ENCODE measurements around the gene HSPA1L. TPM values are rescaled to one million over a fixed set of nuclear protein-coding genes. Genes with fewer than 3 reads are reported as not detected.

Gene HSPA1L
- total and polyA plus RNA-seq, 2 donors (not counting 3 experiments of a cell fraction or from before 2014, with no cell fraction given): 0.32 to 0.77 TPM

- CTCF ChIA-PET: interaction anchor here (0.9 to 2.3 kb wide), 2 partner anchors 10 to 11 kb away, joined by 3 to 14 read pairs; no protein-coding TSS in a partner anchor
Measured at GRCh38 chr6:31780507-31781243, 34.4 kb downstream of the HSPA1L start.

GRCh38 chr6:31779908-31780307 is 35.2 kb downstream of the HSPA1L start:
- DNase-seq (ENCODE audit: low read depth, low spot score) (no peak), FAIRE-seq (no peak)
- Histone ChIP-seq H3K4me1 (ENCODE audit: control insufficient read depth, extremely low read depth, insufficient read depth, low read length) (peaks cover 4% of the 10 kb centered on the region), H3K27me3 (ENCODE audit: control insufficient read depth in 2 of 2, insufficient read depth in 2 of 2, low read length in 2 of 2) (no peaks in the 10 kb centered on the region), H3K27ac (ENCODE audit: insufficient read depth, low read depth, low read length) (no peak overlapping the region), H3K9ac (replicated peaks; ENCODE audit: extremely low read depth, insufficient read depth, low read length) (no peak overlapping the region), H2AFZ (ENCODE audit: low read depth, low read length) (no peak overlapping the region), H3K4me3 (replicated peaks in 1 of 3; ENCODE audit: insufficient read depth in 1 of 3, low read depth in 1 of 3, low read length in 3 of 3) (no peak overlapping the region), H3K4me2 (ENCODE audit: insufficient read depth, low read length) (no peak overlapping the region), H4K20me1 (replicated peaks; ENCODE audit: control insufficient read depth, extremely low read depth, insufficient read depth, low read length) (no peaks in the 10 kb centered on the region), H3K79me2 (ENCODE audit: control insufficient read depth, insufficient read depth, low read length) (no peaks in the 10 kb centered on the region), H3K9me3 (replicated peaks; ENCODE audit: control insufficient read depth, insufficient read depth, low read length) (no peaks in the 10 kb centered on the region), H3K9me1 (replicated peaks; ENCODE audit: control insufficient read depth, extremely low read depth, insufficient read depth, low read length) (no peaks in the 10 kb centered on the region), H3K36me3 (ENCODE audit: control insufficient read depth in 2 of 2, extremely low read depth in 1 of 2, insufficient read depth in 2 of 2, low read length in 2 of 2) (peaks cover 7 to 45% of the 10 kb centered on the region in 2 experiments)
- BruUV-seq (replicated peaks): no TSS peak
- POLR2A ChIA-PET: no interaction called here
- intact Hi-C loops (cut with micrococcal nuclease) (no loop called here), dilution Hi-C loops (cut with MboI; ENCODE audit: extremely low pct_ligation_motif_present, low sequenced_read_pairs) (no loop called here)
- TF ChIP-seq CTCF (IDR thresholded peaks at IDR 0.05; ENCODE audit: extremely low read depth in 1 of 2, insufficient read depth in 1 of 2, low read depth in 1 of 2, low read length in 2 of 2) (no peak), MYC (IDR thresholded peaks at IDR 0.05; ENCODE audit: low read depth, low read length) (no peak), MAX (IDR thresholded peaks at IDR 0.05; ENCODE audit: insufficient read depth, insufficient read length) (no peak)
- CTCF ChIA-PET: interaction anchor here (0.9 to 2.3 kb wide), 2 partner anchors 10 to 11 kb away, joined by 3 to 14 read pairs; no protein-coding TSS in a partner anchor

More at GRCh38 chr6:31780507-31781243, 34.4 kb downstream of the HSPA1L start:
- no TSS peak for BruUV-seq (replicated peaks)
- dilution Hi-C loops (cut with MboI; ENCODE audit: extremely low pct_ligation_motif_present, low sequenced_read_pairs): no loop called here
- Histone ChIP-seq H3K36me3 (ENCODE audit: control insufficient read depth in 2 of 2, extremely low read depth in 1 of 2, insufficient read depth in 2 of 2, low read length in 2 of 2) (peaks cover 8 to 45% of the 10 kb centered on the region in 2 experiments), H3K4me1 (ENCODE audit: control insufficient read depth, extremely low read depth, insufficient read depth, low read length) (peaks cover 4% of the 10 kb centered on the region), H3K9ac (replicated peaks; ENCODE audit: extremely low read depth, insufficient read depth, low read length) (no peak overlapping the region), H4K20me1 (replicated peaks; ENCODE audit: control insufficient read depth, extremely low read depth, insufficient read depth, low read length) (no peaks in the 10 kb centered on the region), H3K27ac (ENCODE audit: insufficient read depth, low read depth, low read length) (no peak overlapping the region), H3K4me3 (replicated peaks in 1 of 3; ENCODE audit: insufficient read depth in 1 of 3, low read depth in 1 of 3, low read length in 3 of 3) (no peak overlapping the region), H3K27me3 (ENCODE audit: control insufficient read depth in 2 of 2, insufficient read depth in 2 of 2, low read length in 2 of 2) (no peaks in the 10 kb centered on the region), H3K79me2 (ENCODE audit: control insufficient read depth, insufficient read depth, low read length) (no peaks in the 10 kb centered on the region), H3K9me1 (replicated peaks; ENCODE audit: control insufficient read depth, extremely low read depth, insufficient read depth, low read length) (no peaks in the 10 kb centered on the region), H3K9me3 (replicated peaks; ENCODE audit: control insufficient read depth, insufficient read depth, low read length) (no peaks in the 10 kb centered on the region), H2AFZ (ENCODE audit: low read depth, low read length) (no peak overlapping the region), H3K4me2 (ENCODE audit: insufficient read depth, low read length) (no peak overlapping the region)
- no peak for TF ChIP-seq FOS (IDR thresholded peaks at IDR 0.05; ENCODE audit: borderline replicate concordance, insufficient read depth, low read length)
- no peak for TF ChIP-seq MAX (IDR thresholded peaks at IDR 0.05; ENCODE audit: insufficient read depth, insufficient read length)
- POLR2A ChIA-PET: no interaction called here
- intact Hi-C loops (cut with micrococcal nuclease): no loop called here
- FAIRE-seq (no peak), DNase-seq (ENCODE audit: low read depth, low spot score) (no peak)
